Tibial nerve (tissue), 4 donors: ENCODE measurements around the gene NEMP2. TPM values are rescaled to one million over a fixed set of nuclear protein-coding genes. Genes with fewer than 3 reads are reported as not detected.

ENCODE experiments used
- DNase-seq, 2 donors: peaks; one replicate each; pipeline ENCODE4 v3.0.0-alpha.2; 2019; ENCODE audit warnings: low spot score in 2 of 2
- H3K27ac ChIP-seq, 4 donors: fragments of 200-600 bp; sonication (generic) in 3 of 4; one replicate each; pipeline ENCODE4 v1.5.1; 2017 to 2019; ENCODE audit warnings: mild to moderate bottlenecking in 1 of 4
- H3K27me3 ChIP-seq, 2 donors: fragments of 200-600 bp; sonication (generic) in 1 of 2; one replicate each; pipeline versions ENCODE4 v1.5.1 to v1.6.0; 2017 to 2019
- H3K36me3 ChIP-seq, 3 donors: fragments of 200-600 bp; sonication (generic); one replicate each; pipeline ENCODE4 v1.5.1; 2018 to 2019
- H3K4me1 ChIP-seq, 4 donors: fragments of 200-600 bp; sonication (generic) in 3 of 4; one replicate each; pipeline ENCODE4 v1.5.1; 2017 to 2019
- H3K4me3 ChIP-seq, 4 donors: fragments of 200-600 bp; sonication (generic) in 3 of 4; one replicate each; pipeline ENCODE4 v1.5.1; 2017 to 2019; ENCODE audit warnings: mild to moderate bottlenecking in 1 of 4, moderate library complexity in 1 of 4
- H3K9me3 ChIP-seq, 4 donors: fragments of 200-600 bp; sonication (generic) in 3 of 4; one replicate each; pipeline ENCODE4 v1.5.1; 2017 to 2019
- EP300 ChIP-seq, 2 donors: sonication (generic); formaldehyde crosslinking; IDR thresholded peaks; one replicate each; pipeline ENCODE4 v1.6.1; 2017; ENCODE audit warnings: antibody characterized with exemption in 2 of 2, mild to moderate bottlenecking in 1 of 2
- POLR2A ChIP-seq, 2 donors: fragments of 450-650 bp; IDR thresholded peaks; one replicate each; pipeline ENCODE4 v1.6.1; 2017; ENCODE audit warnings: antibody characterized with exemption in 2 of 2, mild to moderate bottlenecking in 2 of 2, moderate library complexity in 2 of 2
- WGBS, 2 donors: methylation state at CpG; one replicate each; pipeline ENCODE4 v1.1.5; 2018; 5-methylcytosine and 5-hydroxymethylcytosine counted together
- total RNA-seq, 4 donors: library from RNA; depleted of rRNA; stranded (reverse); fragments of >200 nt; gene quantifications; one replicate each; pipeline ENCODE4 v1.1.0, GENCODE V29; 2016
- TF ChIP-seq, protein P1 (sequence below), 5 experiments: fragments of 200-600 bp in 3 of 5; fragments of 450-650 bp in 2 of 5; sonication (generic) in 3 of 5; IDR thresholded peaks; one replicate each; pipeline ENCODE4 v1.5.1; 2016 to 2019; ENCODE audit warnings: antibody characterized with exemption in 5 of 5, mild to moderate bottlenecking in 3 of 5, moderate library complexity in 2 of 5

Gene NEMP2
- total RNA-seq, 4 donors from 2014 or later: 1.8 to 7.2 (median 3.1) TPM

DNA sequence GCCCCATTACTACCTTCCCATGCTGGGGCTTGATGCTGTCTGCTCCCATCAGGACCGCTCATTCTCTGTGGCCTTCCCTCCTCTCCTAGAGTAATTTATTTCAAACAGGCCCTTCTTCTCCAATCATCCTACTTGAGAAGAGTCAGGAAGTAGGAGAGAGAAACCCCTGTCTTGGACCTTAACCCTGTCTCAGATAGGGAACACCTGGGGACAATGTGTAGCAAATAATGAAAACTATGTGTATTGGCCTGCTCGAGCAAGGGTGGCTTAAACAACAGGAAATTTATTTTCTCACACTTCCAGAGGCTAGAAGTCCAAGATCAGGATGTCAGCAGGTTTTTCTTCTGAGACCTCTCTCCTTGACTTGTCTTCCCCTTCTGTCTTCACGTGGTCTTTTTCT is 26.6 kb upstream of the NEMP2 start:
- H3K9me3 ChIP-seq: no peaks in the 10 kb centered on the region
- H3K27me3 ChIP-seq: no peaks in the 10 kb centered on the region
- H3K36me3 ChIP-seq: no peaks in the 10 kb centered on the region
- no peaks in the 10 kb centered on the region for H3K4me1 ChIP-seq
- WGBS, 2 donors: 89 to 91% methylated on average over 3 of the region's 3 CpGs
- DNase-seq: no peak
- TF ChIP-seq EP300 (IDR thresholded peaks at IDR 0.05) (no peak), POLR2A (IDR thresholded peaks at IDR 0.05) (no peak)
- TF ChIP-seq, protein P1, sequence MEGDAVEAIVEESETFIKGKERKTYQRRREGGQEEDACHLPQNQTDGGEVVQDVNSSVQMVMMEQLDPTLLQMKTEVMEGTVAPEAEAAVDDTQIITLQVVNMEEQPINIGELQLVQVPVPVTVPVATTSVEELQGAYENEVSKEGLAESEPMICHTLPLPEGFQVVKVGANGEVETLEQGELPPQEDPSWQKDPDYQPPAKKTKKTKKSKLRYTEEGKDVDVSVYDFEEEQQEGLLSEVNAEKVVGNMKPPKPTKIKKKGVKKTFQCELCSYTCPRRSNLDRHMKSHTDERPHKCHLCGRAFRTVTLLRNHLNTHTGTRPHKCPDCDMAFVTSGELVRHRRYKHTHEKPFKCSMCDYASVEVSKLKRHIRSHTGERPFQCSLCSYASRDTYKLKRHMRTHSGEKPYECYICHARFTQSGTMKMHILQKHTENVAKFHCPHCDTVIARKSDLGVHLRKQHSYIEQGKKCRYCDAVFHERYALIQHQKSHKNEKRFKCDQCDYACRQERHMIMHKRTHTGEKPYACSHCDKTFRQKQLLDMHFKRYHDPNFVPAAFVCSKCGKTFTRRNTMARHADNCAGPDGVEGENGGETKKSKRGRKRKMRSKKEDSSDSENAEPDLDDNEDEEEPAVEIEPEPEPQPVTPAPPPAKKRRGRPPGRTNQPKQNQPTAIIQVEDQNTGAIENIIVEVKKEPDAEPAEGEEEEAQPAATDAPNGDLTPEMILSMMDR (IDR thresholded peaks at IDR 0.05): no peak
- no peak overlapping the region for H3K27ac ChIP-seq
- no peak overlapping the region for H3K4me3 ChIP-seq

DNA sequence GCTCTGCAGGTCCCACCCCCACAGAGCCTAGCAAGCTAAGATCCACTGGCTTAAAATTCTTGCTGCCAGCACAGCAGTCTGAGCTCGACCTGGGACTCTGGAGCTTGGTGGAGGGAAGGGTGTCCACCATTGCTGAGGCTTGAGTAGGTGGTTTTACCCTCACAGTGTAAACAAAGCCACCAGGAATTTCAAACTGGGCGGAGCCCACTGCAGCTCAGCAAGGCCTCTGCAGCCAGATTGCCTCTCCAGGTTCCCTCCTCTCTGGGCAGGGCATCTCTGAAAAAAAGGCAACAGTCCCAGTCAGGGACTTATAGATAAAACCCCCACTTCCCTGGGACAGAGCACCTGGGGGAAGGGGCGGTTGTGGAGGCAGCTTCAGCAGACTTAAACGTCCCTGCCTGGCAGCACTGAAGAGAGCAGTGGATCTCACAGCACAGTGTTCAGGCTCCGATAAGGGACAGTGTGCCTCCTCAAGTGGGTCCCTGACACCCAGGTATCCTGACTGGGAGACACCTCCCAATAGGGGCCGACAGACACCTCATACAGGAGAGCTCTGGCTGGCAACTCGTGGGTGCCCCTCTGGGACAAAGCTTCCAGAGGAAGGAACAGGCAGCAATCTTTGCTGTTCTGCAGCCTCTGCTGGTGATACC is 20.0 kb upstream of the NEMP2 start:
- H3K4me3 ChIP-seq: no peak overlapping the region
- H3K9me3 ChIP-seq: no peaks in the 10 kb centered on the region
- H3K4me1 ChIP-seq: no peaks in the 10 kb centered on the region
- WGBS, 2 donors: 83% methylated on average over 4 to 7 of the region's 7 CpGs
- DNase-seq: no peak
- no peaks in the 10 kb centered on the region for H3K36me3 ChIP-seq
- H3K27ac ChIP-seq: no peak overlapping the region
- TF ChIP-seq, protein P1 (IDR thresholded peaks at IDR 0.05): no peak
- TF ChIP-seq POLR2A (IDR thresholded peaks at IDR 0.05) (no peak), EP300 (IDR thresholded peaks at IDR 0.05) (no peak)
- H3K27me3 ChIP-seq: no peaks in the 10 kb centered on the region

DNA sequence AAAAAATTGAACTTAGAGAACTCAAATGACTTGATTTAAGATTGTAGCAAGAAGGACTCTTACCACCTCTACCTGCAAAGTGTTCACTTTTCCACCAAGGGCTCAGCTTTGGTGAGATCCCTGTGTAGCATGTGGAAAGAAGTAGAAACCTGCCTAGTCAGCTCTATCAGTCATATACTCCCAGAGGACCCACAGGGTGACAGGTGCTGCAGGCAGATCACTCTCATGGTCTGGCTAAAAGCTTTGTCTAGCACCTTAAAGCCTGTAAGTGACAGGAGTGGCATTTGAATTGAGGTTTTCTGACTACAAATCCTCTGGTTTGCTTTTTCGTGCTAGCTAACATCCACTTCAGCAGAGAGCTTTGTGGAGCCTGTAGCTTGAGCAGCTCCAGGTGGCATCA is 18.7 kb upstream of the NEMP2 start:
- H3K4me1 ChIP-seq: no peaks in the 10 kb centered on the region
- no peak overlapping the region for H3K4me3 ChIP-seq
- H3K27ac ChIP-seq: no peak overlapping the region
- WGBS, 2 donors: 78 to 100% methylated on average over 1 of the region's 1 CpG
- H3K36me3 ChIP-seq: no peaks in the 10 kb centered on the region
- no peak for DNase-seq
- H3K9me3 ChIP-seq: no peaks in the 10 kb centered on the region
- H3K27me3 ChIP-seq: no peaks in the 10 kb centered on the region
- no peak for TF ChIP-seq EP300 (IDR thresholded peaks at IDR 0.05)
- TF ChIP-seq, protein P1 (IDR thresholded peaks at IDR 0.05): no peak
- TF ChIP-seq POLR2A (IDR thresholded peaks at IDR 0.05): no peak

DNA sequence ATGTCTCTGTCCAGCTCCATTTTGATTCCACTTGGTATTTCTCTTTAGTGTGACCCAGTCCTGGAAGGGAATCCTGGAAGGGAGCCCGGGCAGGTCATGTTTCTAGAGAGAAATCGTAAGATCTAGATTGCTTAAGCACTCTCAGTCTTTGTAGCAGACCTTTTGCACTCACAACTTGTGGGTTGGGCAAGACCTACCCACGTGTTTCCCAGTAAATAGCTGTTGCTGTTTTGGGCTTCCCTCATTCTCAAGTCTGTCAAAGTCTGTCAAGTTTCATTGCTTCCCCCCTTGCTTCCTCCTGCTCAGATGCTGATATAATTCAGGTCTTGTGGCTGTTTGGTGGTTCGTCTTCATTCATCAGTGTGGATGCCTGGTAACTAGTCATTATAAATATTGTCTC is 17.4 kb upstream of the NEMP2 start:
- DNase-seq: no peak
- Histone ChIP-seq H3K9me3 (no peaks in the 10 kb centered on the region), H3K27ac (no peak overlapping the region), H3K4me3 (no peak overlapping the region), H3K36me3 (no peaks in the 10 kb centered on the region), H3K4me1 (no peaks in the 10 kb centered on the region), H3K27me3 (no peaks in the 10 kb centered on the region)
- WGBS, 2 donors: 68 to 78% methylated on average over 4 of the region's 4 CpGs
- no peak for TF ChIP-seq EP300 (IDR thresholded peaks at IDR 0.05)
- TF ChIP-seq POLR2A (IDR thresholded peaks at IDR 0.05): no peak
- TF ChIP-seq, protein P1 (IDR thresholded peaks at IDR 0.05): no peak

DNA sequence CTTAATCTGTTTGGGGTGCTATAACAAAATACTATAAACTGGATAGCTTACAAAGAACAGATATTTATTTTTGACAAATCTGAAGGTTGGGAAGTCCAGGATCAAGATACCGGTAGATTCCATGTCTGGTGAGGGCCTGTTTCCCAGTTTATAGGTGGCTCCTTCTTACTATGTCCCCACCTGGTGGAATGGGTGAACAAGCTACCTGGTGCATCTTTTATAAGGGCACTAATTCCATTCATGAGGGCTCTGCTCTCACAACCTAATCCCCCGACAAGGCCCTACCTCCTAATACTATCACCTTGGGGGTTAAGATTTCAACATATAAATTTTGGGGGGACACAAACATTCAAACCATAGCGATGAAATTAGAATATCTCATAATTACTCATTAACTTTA is 15.6 kb upstream of the NEMP2 start:
- Histone ChIP-seq H3K36me3 (no peaks in the 10 kb centered on the region), H3K27ac (no peak overlapping the region), H3K4me1 (peaks cover 0 to 4% (median 0%) of the 10 kb centered on the region in 4 donors), H3K9me3 (no peaks in the 10 kb centered on the region), H3K4me3 (no peak overlapping the region), H3K27me3 (no peaks in the 10 kb centered on the region)
- TF ChIP-seq POLR2A (IDR thresholded peaks at IDR 0.05) (no peak), EP300 (IDR thresholded peaks at IDR 0.05) (no peak)
- TF ChIP-seq, protein P1 (IDR thresholded peaks at IDR 0.05): no peak
- WGBS, 2 donors: 91 to 97% methylated on average over 3 of the region's 3 CpGs
- DNase-seq: no peak
